H1 (cell line): Measurements from ENCODE around the gene SNAPC2. TPM values are rescaled to one million over a fixed set of nuclear protein-coding genes. Genes with fewer than 3 reads are reported as not detected.

Experiments used
- BRCA1 ChIP-seq: IDR thresholded peaks from 2 replicates; pipeline ENCODE4 v1.6.1; 2012; ENCODE audit warnings: low read depth, low read length, improper control_type of control experiment
- CTBP2 ChIP-seq: IDR thresholded peaks from 2 replicates; pipeline ENCODE4 v1.7.0; 2011; ENCODE audit warnings: borderline replicate concordance, mild to moderate bottlenecking, moderate library complexity, mixed read lengths, low read length; ENCODE audit not compliant: insufficient read depth, insufficient read length
- polyA plus RNA-seq, 7 experiments: library from polyadenylated mRNA; depleted of rRNA in 3 of 7; stranded (reverse) in 5 of 7; unstranded in 2 of 7; fragments of >200 nt in 5 of 7; fragments of 200-250 nt in 2 of 7; gene quantifications; 1 replicate in 5 of 7; 2 replicates in 1 of 7; 4 replicates in 1 of 7; pipeline versions ENCODE4 v1.2.1 to v1.2.3, GENCODE V29; 2011 to 2013; ENCODE audit warnings: missing spikeins in 2 of 7, mixed read lengths in 2 of 7
- total RNA-seq: library from RNA; stranded (reverse); fragmentation: NEBNext Ultra II Directional; extraction: Animal tissue kit (Norgen Biotek cat#: 25700); gene quantifications from 2 replicates; pipeline ENCODE4 v1.2.1, GENCODE V29; 2021

SNAPC2 gene
- total and polyA plus RNA-seq, 2 of the 8 experiments (the other 6 are each of a cell fraction or from before 2014, with no cell fraction given) = 18.2 to 20.3 TPM

GRCh38 chr19:7914099-7914498, 6.0 kb upstream of the SNAPC2 start (continued):
- TF ChIP-seq BRCA1 = no peak
- no peak for TF ChIP-seq CTBP2
